Neural cell (in vitro differentiated cells): ENCODE measurements around the gene NTHL1.

Experiments
- CTCF ChIP-seq: fragments of 450-650 bp; IDR thresholded peaks from 2 replicates; pipeline ENCODE4 v1.5.1; 2014; ENCODE audit warnings: antibody characterized with exemption, mild to moderate bottlenecking, moderate library complexity; ENCODE audit not compliant: poor library complexity, severe bottlenecking
- EP300 ChIP-seq: fragments of 450-650 bp; conservative IDR thresholded peaks from 2 replicates; pipeline ENCODE4 v1.6.1; 2014; ENCODE audit warnings: antibody characterized with exemption, mild to moderate bottlenecking, moderate library complexity; ENCODE audit not compliant: poor library complexity, severe bottlenecking
- EZH2 ChIP-seq: fragments of 200-600, 300-800 bp; shearing (Covaris generic), sonication (generic); IDR thresholded peaks from 2 replicates; pipeline ENCODE4 v1.6.1; 2014; ENCODE audit warnings: antibody characterized with exemption, low read length, borderline replicate concordance, mild to moderate bottlenecking; ENCODE audit not compliant: insufficient read depth, poor library complexity, severe bottlenecking
- POLR2AphosphoS5 ChIP-seq: IDR thresholded peaks from 2 replicates; pipeline ENCODE4 v1.6.1; 2012
- RAD21 ChIP-seq: fragments of 450-650 bp; conservative IDR thresholded peaks from 2 replicates; pipeline ENCODE4 v1.6.1; 2014; ENCODE audit warnings: antibody characterized with exemption, mild to moderate bottlenecking, moderate library complexity
- SMC3 ChIP-seq: fragments of 450-650 bp; conservative IDR thresholded peaks from 2 replicates; pipeline ENCODE4 v1.6.1; 2014; ENCODE audit warnings: antibody characterized with exemption, mild to moderate bottlenecking, moderate library complexity; ENCODE audit not compliant: poor library complexity
- TAF1 ChIP-seq: IDR thresholded peaks from 2 replicates; pipeline ENCODE4 v1.6.1; 2012; ENCODE audit warnings: low read depth

- TF ChIP-seq CTCF (no peak), EP300 (no peak), RAD21 (no peak), TAF1 (no peak), SMC3 (no peak), EZH2 (no peak), POLR2AphosphoS5 (no peak)
Observed at GRCh38 chr16:2060346-2060745, 12.7 kb upstream of the NTHL1 start.
